ENCODE measurements around the gene SH2D4B.

DNA sequence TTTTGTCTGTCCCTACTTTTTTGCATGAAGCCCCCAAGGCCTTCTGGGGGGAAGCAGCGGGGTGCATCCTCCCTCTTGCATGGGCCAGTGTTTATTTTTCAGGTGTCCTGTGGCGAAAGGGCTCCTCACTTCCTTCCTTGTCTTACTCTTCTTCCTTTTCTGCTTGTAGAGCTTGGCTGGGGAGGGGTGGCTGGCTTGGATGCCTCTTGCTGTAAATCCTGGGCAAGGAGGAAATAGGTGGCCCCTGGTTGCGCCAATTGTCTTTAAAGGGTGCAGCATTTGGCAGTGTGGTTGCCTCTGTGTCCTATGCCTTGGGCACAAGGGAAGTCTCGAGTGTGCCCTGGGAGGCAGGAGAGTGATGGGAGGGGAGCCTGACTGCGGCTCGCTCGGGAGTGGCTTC is 95.0 kb downstream of the SH2D4B start:
- TF ChIP-seq CTCF (IDR thresholded peaks at IDR 0.05): no peak
- no peak for TF ChIP-seq POLR2A (IDR thresholded peaks at IDR 0.05)
